Measurements from ENCODE around the gene LCP2. TPM values are rescaled to one million over a fixed set of nuclear protein-coding genes. Genes with fewer than 3 reads are reported as not detected.

LCP2 gene
- total RNA-seq = 278 and 283 TPM in 2 replicates

GRCh38 chr5:170297589-170298462 is at the start of gene LCP2:
LCP2 (minus strand) TSS chr5:170297777; CDS start chr5:170297611, 166 bp downstream.
- Mint-ChIP-seq H3K4me1 (peaks cover 63% of the 10 kb centered on the region), H3K27ac (peak within 1 kb of the TSS; percentile 98), H3K4me3 (peak within 1 kb of the TSS; percentile 97), H3K27me3 (no peaks in the 10 kb centered on the region), H3K36me3 (ENCODE audit: low read depth) (peaks cover 42% of the 10 kb centered on the region), H3K9me3 (no peaks in the 10 kb centered on the region)
- peak; percentile 87 for DNase-seq
- intact Hi-C loops (cut with micrococcal nuclease) = loop anchor here (1.0 to 10.0 kb wide), 7 partner anchors 8 to 1877 kb away; no protein-coding TSS in a partner anchor

GRCh38 chr5:170347022-170347567 is 49.5 kb upstream of the LCP2 start:
- H3K4me1 Mint-ChIP-seq = no peaks in the 10 kb centered on the region
- H3K27ac Mint-ChIP-seq = no peak overlapping the region
- no peak for DNase-seq
- no peaks in the 10 kb centered on the region for H3K9me3 Mint-ChIP-seq
- intact Hi-C loops (cut with micrococcal nuclease) = no loop called here
- H3K36me3 Mint-ChIP-seq (ENCODE audit: low read depth) = no peaks in the 10 kb centered on the region
- peaks cover 46% of the 10 kb centered on the region for H3K27me3 Mint-ChIP-seq
- no peak overlapping the region for H3K4me3 Mint-ChIP-seq

GRCh38 chr5:170345971-170346370 is 48.4 kb upstream of the LCP2 start:
- intact Hi-C loops (cut with micrococcal nuclease) = no loop called here
- Mint-ChIP-seq H3K27me3 (peaks cover 39% of the 10 kb centered on the region), H3K27ac (no peak overlapping the region)

GRCh38 chr5:170343177-170343576 is 45.6 kb upstream of the LCP2 start:
- no peak for DNase-seq
- Mint-ChIP-seq H3K27me3 (peaks cover 19% of the 10 kb centered on the region), H3K4me1 (peaks cover 7% of the 10 kb centered on the region), H3K36me3 (ENCODE audit: low read depth) (no peaks in the 10 kb centered on the region), H3K4me3 (no peak overlapping the region), H3K27ac (no peak overlapping the region), H3K9me3 (no peaks in the 10 kb centered on the region)
- intact Hi-C loops (cut with micrococcal nuclease) = no loop called here

More at GRCh38 chr5:170345971-170346370, 48.4 kb upstream of the LCP2 start:
- Mint-ChIP-seq H3K36me3 (ENCODE audit: low read depth) (no peaks in the 10 kb centered on the region), H3K4me1 (no peaks in the 10 kb centered on the region), H3K4me3 (no peak overlapping the region), H3K9me3 (no peaks in the 10 kb centered on the region)
- DNase-seq = no peak

- H3K27me3 Mint-ChIP-seq = peaks cover 11% of the 10 kb centered on the region
- H3K9me3 Mint-ChIP-seq = no peaks in the 10 kb centered on the region
- H3K27ac Mint-ChIP-seq = no peak overlapping the region
- no peak overlapping the region for H3K4me3 Mint-ChIP-seq
- H3K36me3 Mint-ChIP-seq (ENCODE audit: low read depth) = no peaks in the 10 kb centered on the region
- DNase-seq = no peak
- H3K4me1 Mint-ChIP-seq = peaks cover 11% of the 10 kb centered on the region
- intact Hi-C loops (cut with micrococcal nuclease) = no loop called here
These were observed 44.7 kb upstream of the LCP2 start for GRCh38 chr5:170342153-170342725.

- no peaks in the 10 kb centered on the region for H3K9me3 Mint-ChIP-seq
- no peak overlapping the region for H3K4me3 Mint-ChIP-seq
- DNase-seq = no peak
- peaks cover 17% of the 10 kb centered on the region for H3K4me1 Mint-ChIP-seq
- H3K27ac Mint-ChIP-seq = no peak overlapping the region
- H3K27me3 Mint-ChIP-seq = peaks cover 11% of the 10 kb centered on the region
- intact Hi-C loops (cut with micrococcal nuclease) = no loop called here
- H3K36me3 Mint-ChIP-seq (ENCODE audit: low read depth) = no peaks in the 10 kb centered on the region
These were observed 44.0 kb upstream of the LCP2 start for GRCh38 chr5:170341545-170341944.

GRCh38 chr5:170339780-170340167 is 42.2 kb upstream of the LCP2 start:
- intact Hi-C loops (cut with micrococcal nuclease) = loop anchor here (1.0 to 10.0 kb wide), 5 partner anchors 65 to 1045 kb away; partner anchors contain the start of gene NPM1
- H3K4me3 Mint-ChIP-seq = no peak overlapping the region
- H3K9me3 Mint-ChIP-seq = no peaks in the 10 kb centered on the region
- no peak overlapping the region for H3K27ac Mint-ChIP-seq
- no peak for DNase-seq
- peaks cover 4% of the 10 kb centered on the region for H3K36me3 Mint-ChIP-seq (ENCODE audit: low read depth)
- H3K27me3 Mint-ChIP-seq = peaks cover 6% of the 10 kb centered on the region
- H3K4me1 Mint-ChIP-seq = peaks cover 33% of the 10 kb centered on the region

GRCh38 chr5:170338933-170339779 is 41.6 kb upstream of the LCP2 start:
- Mint-ChIP-seq H3K4me1 (peaks cover 39% of the 10 kb centered on the region), H3K27ac (peak overlapping the region; percentile 55), H3K9me3 (no peaks in the 10 kb centered on the region), H3K36me3 (ENCODE audit: low read depth) (peaks cover 4% of the 10 kb centered on the region), H3K4me3 (no peak overlapping the region), H3K27me3 (no peaks in the 10 kb centered on the region)
- intact Hi-C loops (cut with micrococcal nuclease) = loop anchor here (1.0 to 10.0 kb wide), 5 partner anchors 65 to 1046 kb away; partner anchors contain the start of gene NPM1
- DNase-seq = peak; percentile 88

GRCh38 chr5:170338291-170338690 is 40.7 kb upstream of the LCP2 start:
- Mint-ChIP-seq H3K27ac (no peak overlapping the region), H3K36me3 (ENCODE audit: low read depth) (peaks cover 4% of the 10 kb centered on the region), H3K9me3 (no peaks in the 10 kb centered on the region), H3K4me3 (no peak overlapping the region), H3K27me3 (no peaks in the 10 kb centered on the region), H3K4me1 (peaks cover 47% of the 10 kb centered on the region)
- intact Hi-C loops (cut with micrococcal nuclease) = loop anchor here (5.0 to 10.0 kb wide), 2 partner anchors 84 to 1047 kb away; partner anchors contain the start of gene NPM1
- DNase-seq = no peak

- intact Hi-C loops (cut with micrococcal nuclease) = loop anchor here (5.0 to 10.0 kb wide), 2 partner anchors 85 to 1048 kb away; partner anchors contain the start of gene NPM1
- Mint-ChIP-seq H3K4me1 (peaks cover 58% of the 10 kb centered on the region), H3K27ac (peak overlapping the region; percentile 78), H3K27me3 (no peaks in the 10 kb centered on the region), H3K9me3 (no peaks in the 10 kb centered on the region), H3K36me3 (ENCODE audit: low read depth) (peaks cover 4% of the 10 kb centered on the region), H3K4me3 (no peak overlapping the region)
- no peak for DNase-seq
These were observed 39.6 kb upstream of the LCP2 start for GRCh38 chr5:170337045-170337733.

GRCh38 chr5:170336065-170336464 is 38.5 kb upstream of the LCP2 start:
- no peaks in the 10 kb centered on the region for H3K9me3 Mint-ChIP-seq
- H3K4me1 Mint-ChIP-seq = peaks cover 63% of the 10 kb centered on the region
- intact Hi-C loops (cut with micrococcal nuclease) = loop anchor here (5.0 to 10.0 kb wide), 2 partner anchors 86 to 1049 kb away; partner anchors contain the start of gene NPM1
- H3K4me3 Mint-ChIP-seq = peak overlapping the region; percentile 56
- peak; percentile 66 for DNase-seq
- peaks cover 4% of the 10 kb centered on the region for H3K36me3 Mint-ChIP-seq (ENCODE audit: low read depth)
- peak overlapping the region; percentile 78 for H3K27ac Mint-ChIP-seq
- no peaks in the 10 kb centered on the region for H3K27me3 Mint-ChIP-seq

GRCh38 chr5:170334626-170335025 is 37.0 kb upstream of the LCP2 start:
- DNase-seq = peak; percentile 70
- peak overlapping the region; percentile 89 for H3K27ac Mint-ChIP-seq

More at GRCh38 chr5:170334626-170335025, 37.0 kb upstream of the LCP2 start:
- H3K27me3 Mint-ChIP-seq = no peaks in the 10 kb centered on the region
- H3K4me3 Mint-ChIP-seq = peak overlapping the region; percentile 80
- H3K36me3 Mint-ChIP-seq (ENCODE audit: low read depth) = peaks cover 4% of the 10 kb centered on the region
- no peaks in the 10 kb centered on the region for H3K9me3 Mint-ChIP-seq
- intact Hi-C loops (cut with micrococcal nuclease) = loop anchor here (5.0 to 10.0 kb wide), 3 partner anchors 88 to 1050 kb away; partner anchors contain the start of gene NPM1
- peaks cover 63% of the 10 kb centered on the region for H3K4me1 Mint-ChIP-seq

All from activated CD4-positive, alpha-beta T cell treated with anti-CD3 and anti-CD28 coated beads, Interleukin-2, amount 10 ng/mL, durations not matched to agents 24 days and 14 days (primary cell).